ENCODE results near the gene SMIM45.
"Not testable (repeated sequence)": the region's sequence is repeated elsewhere in the genome, so short reads cannot be mapped to it uniquely, and the experiment has no call there.

Gene SMIM45

GRCh38 chr22:41935509-41935908 lies 16.4 kb upstream of the SMIM45 start:
- DNase-seq, result no peak

GRCh38 chr22:41936894-41937169 lies 15.1 kb upstream of the SMIM45 start:
- DNase-seq, result no peak

- peak; percentile 93 for DNase-seq
Measured at GRCh38 chr22:41939981-41940831, 11.7 kb upstream of the SMIM45 start.

- DNase-seq, result peak; percentile 89
Measured at GRCh38 chr22:41940832-41941765, 10.9 kb upstream of the SMIM45 start.

GRCh38 chr22:41943661-41944209 lies 8.2 kb upstream of the SMIM45 start:
- DNase-seq, result no peak

- peak; percentile 90 for DNase-seq
Measured at GRCh38 chr22:41946629-41947423, 5.1 kb upstream of the SMIM45 start, which contains the start of gene CENPM. CENPM (minus strand) TSS chr22:41947152; CDS start chr22:41947076, 76 bp downstream.

- no peak for DNase-seq
Measured at GRCh38 chr22:41947424-41948080, 4.4 kb upstream of the SMIM45 start.

GRCh38 chr22:41948142-41948541 lies 3.8 kb upstream of the SMIM45 start:
- DNase-seq, result no peak

GRCh38 chr22:41948928-41949296 lies 3.0 kb upstream of the SMIM45 start:
- DNase-seq, result not testable (repeated sequence)

- no peak for DNase-seq
Measured at GRCh38 chr22:41949297-41949965, 2.5 kb upstream of the SMIM45 start.

GRCh38 chr22:41952713-41953112 lies 763 bp downstream of the SMIM45 start:
- no peak for DNase-seq

- no peak for DNase-seq
Measured at GRCh38 chr22:41957941-41958556, 6.1 kb downstream of the SMIM45 start.

- DNase-seq, result no peak
Measured at GRCh38 chr22:41963453-41964111, 11.6 kb downstream of the SMIM45 start.

- DNase-seq, result no peak
Measured at GRCh38 chr22:41964112-41964491, 12.2 kb downstream of the SMIM45 start.

- no peak for DNase-seq
Measured at GRCh38 chr22:41966225-41966606, 14.3 kb downstream of the SMIM45 start.

- peak; percentile 49 for DNase-seq
Measured at GRCh38 chr22:41966607-41967240, 14.8 kb downstream of the SMIM45 start.

- DNase-seq, result no peak
Measured at GRCh38 chr22:41968601-41969000, 16.7 kb downstream of the SMIM45 start.

GRCh38 chr22:41969110-41969646 lies 17.2 kb downstream of the SMIM45 start, which contains the start of gene SEPTIN3:
SEPTIN3 (plus strand) TSS chr22:41969443; CDS start chr22:41971493, 2,050 bp downstream.
- DNase-seq, result no peak

- no peak for DNase-seq
Measured at GRCh38 chr22:41970601-41971000, 18.7 kb downstream of the SMIM45 start.

GRCh38 chr22:41971431-41971830 lies 19.5 kb downstream of the SMIM45 start:
- no peak for DNase-seq
